H1 (cell line): ENCODE data around the gene LY6G6D. TPM values are rescaled to one million over a fixed set of nuclear protein-coding genes. Genes with fewer than 3 reads are reported as not detected.

ENCODE experiments used
- EP300 ChIP-seq, 2 experiments: IDR thresholded peaks; 1 replicate in 1 of 2; 2 replicates in 1 of 2; pipeline ENCODE4 v1.6.1; 2011 to 2012; ENCODE audit warnings: low read depth in 2 of 2, low read length in 2 of 2, mild to moderate bottlenecking in 2 of 2, borderline replicate concordance in 1 of 2, inconsistent platforms in 1 of 2, moderate library complexity in 1 of 2
- KDM4A ChIP-seq: IDR thresholded peaks from one replicate; pipeline ENCODE4 v1.7.1; 2012; ENCODE audit warnings: low read depth, mild to moderate bottlenecking, moderate library complexity, low read length, inconsistent platforms; ENCODE audit not compliant: severe bottlenecking
- POLR2A ChIP-seq, 2 experiments: IDR thresholded peaks; 1 replicate in 1 of 2; 2 replicates in 1 of 2; pipeline ENCODE4 v1.6.1; 2011; ENCODE audit warnings: low read depth in 2 of 2, low read length in 2 of 2, mild to moderate bottlenecking in 2 of 2; ENCODE audit errors: control extremely low read depth in 1 of 2
- RBBP5 ChIP-seq: IDR thresholded peaks from 2 replicates; pipeline ENCODE4 v1.7.1; 2012; ENCODE audit warnings: low read depth, mild to moderate bottlenecking, inconsistent platforms, low read length, moderate library complexity, borderline replicate concordance
- TAF1 ChIP-seq: IDR thresholded peaks from 2 replicates; pipeline ENCODE4 v1.6.1; 2011; ENCODE audit warnings: mild to moderate bottlenecking, low read depth, low read length
- TBP ChIP-seq: IDR thresholded peaks from 2 replicates; pipeline ENCODE4 v1.6.1; 2011; ENCODE audit warnings: low read depth, low read length, improper control_type of control experiment
- USF2 ChIP-seq: IDR thresholded peaks from 2 replicates; pipeline ENCODE4 v1.6.1; 2011; ENCODE audit warnings: low read length, improper control_type of control experiment
- polyA plus RNA-seq, 7 experiments: library from polyadenylated mRNA; depleted of rRNA in 3 of 7; stranded (reverse) in 5 of 7; unstranded in 2 of 7; fragments of >200 nt in 5 of 7; fragments of 200-250 nt in 2 of 7; gene quantifications; 1 replicate in 5 of 7; 2 replicates in 1 of 7; 4 replicates in 1 of 7; pipeline versions ENCODE4 v1.2.1 to v1.2.3, GENCODE V29; 2011 to 2013; ENCODE audit warnings: missing spikeins in 2 of 7, mixed read lengths in 2 of 7
- total RNA-seq: library from RNA; stranded (reverse); fragmentation: NEBNext Ultra II Directional; extraction: Animal tissue kit (Norgen Biotek cat#: 25700); gene quantifications from 2 replicates; pipeline ENCODE4 v1.2.1, GENCODE V29; 2021
- TF ChIP-seq, protein P1 (sequence below): IDR thresholded peaks from 2 replicates; pipeline ENCODE4 v1.6.1; 2012; ENCODE audit warnings: inconsistent platforms

LY6G6D gene
- total and polyA plus RNA-seq, 2 of the 8 experiments (the other 6 are each of a cell fraction or from before 2014, with no cell fraction given): 1.8 TPM; not detected in 1

- TF ChIP-seq POLR2A (IDR thresholded peaks at IDR 0.05; ENCODE audit: control extremely low read depth in 1 of 2, low read depth in 2 of 2, low read length in 2 of 2) (peak in 1 of 2 experiments; percentile 59; a peak in 1 of 3 replicates), TBP (peak; percentile 49), USF2 (no peak), KDM4A (peak; percentile 59), EP300 (IDR thresholded peaks at IDR 0.05; ENCODE audit: borderline replicate concordance in 1 of 2, low read depth in 2 of 2, low read length in 2 of 2) (0 out of 3 replicates have a peak, but pooled peaks of 1 of the 2 experiments have one; percentile 19), RBBP5 (0 out of 2 replicates have a peak, but pooled peaks have one; percentile 9), TAF1 (peak; percentile 75)
- TF ChIP-seq, protein P1, sequence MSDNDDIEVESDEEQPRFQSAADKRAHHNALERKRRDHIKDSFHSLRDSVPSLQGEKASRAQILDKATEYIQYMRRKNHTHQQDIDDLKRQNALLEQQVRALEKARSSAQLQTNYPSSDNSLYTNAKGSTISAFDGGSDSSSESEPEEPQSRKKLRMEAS: peak; percentile 28; the same call in 1 of the 2 replicates
Observed at GRCh38 chr6:31729979-31730630, 15.0 kb downstream of the LY6G6D start (continued).
